Stimulated activated CD4-positive, alpha-beta T cell treated with anti-CD3 and anti-CD28 coated beads, Interleukin-4, amount 100 ng/mL, for 4 hours (primary cell): ENCODE measurements around the gene ZNF227.
"Not testable (repeated sequence)": the region's sequence is repeated elsewhere in the genome, so short reads cannot be mapped to it uniquely, and the experiment has no call there.

ENCODE experiments used
- DNase-seq, 2 experiments: peaks; one replicate each; pipeline ENCODE4 v3.0.0-alpha.2; 2020

ZNF227 gene

GRCh38 chr19:44212250-44212865 lies at the start of gene ZNF227:
Gene ZNF227 (plus strand): TSS chr19:44212532. CDS start chr19:44217793, 5,261 bp downstream.
- DNase-seq = peak; percentile 74 to 82

- no peak for DNase-seq
Measured at GRCh38 chr19:44163789-44164188, 48.5 kb upstream of the ZNF227 start.

GRCh38 chr19:44164327-44164672 lies 48.0 kb upstream of the ZNF227 start:
- DNase-seq = no peak

GRCh38 chr19:44164673-44165512 lies 47.4 kb upstream of the ZNF227 start, which contains the start of gene ZNF226:
Gene ZNF226 (plus strand): TSS chr19:44165100. CDS start chr19:44170081, 4,981 bp downstream.
- peak; percentile 62 to 85 for DNase-seq

- DNase-seq = not testable (repeated sequence)
Measured at GRCh38 chr19:44170660-44171059, 41.7 kb upstream of the ZNF227 start.

GRCh38 chr19:44176590-44176989 lies 35.7 kb upstream of the ZNF227 start:
- no peak for DNase-seq

- no peak for DNase-seq
Measured at GRCh38 chr19:44180968-44181367, 31.4 kb upstream of the ZNF227 start.

GRCh38 chr19:44182145-44182544 lies 30.2 kb upstream of the ZNF227 start:
- DNase-seq = no peak

- DNase-seq = no peak
Measured at GRCh38 chr19:44190020-44190419, 22.3 kb upstream of the ZNF227 start.

- no peak for DNase-seq
Measured at GRCh38 chr19:44192127-44192526, 20.2 kb upstream of the ZNF227 start.

GRCh38 chr19:44196772-44197171 lies 15.6 kb upstream of the ZNF227 start:
- no peak for DNase-seq

- no peak for DNase-seq
Measured at GRCh38 chr19:44202470-44202869, 9.9 kb upstream of the ZNF227 start.

- no peak for DNase-seq
Measured at GRCh38 chr19:44202974-44203373, 9.4 kb upstream of the ZNF227 start.

GRCh38 chr19:44203877-44204276 lies 8.5 kb upstream of the ZNF227 start:
- not testable (repeated sequence) for DNase-seq

GRCh38 chr19:44204772-44205171 lies 7.6 kb upstream of the ZNF227 start:
- no peak for DNase-seq

GRCh38 chr19:44207126-44207803 lies 5.1 kb upstream of the ZNF227 start:
- peak; percentile 66 to 78 for DNase-seq

- peak in 1 of 2 experiments; percentile 1 for DNase-seq
Measured at GRCh38 chr19:44212866-44213346, 574 bp downstream of the ZNF227 start.

GRCh38 chr19:44219926-44220325 lies 7.6 kb downstream of the ZNF227 start:
- not testable (repeated sequence) for DNase-seq

- not testable (repeated sequence) for DNase-seq
Measured at GRCh38 chr19:44220761-44221160, 8.4 kb downstream of the ZNF227 start.

- DNase-seq = not testable (repeated sequence)
Measured at GRCh38 chr19:44221291-44221690, 9.0 kb downstream of the ZNF227 start.

- DNase-seq = no peak
Measured at GRCh38 chr19:44228318-44228717, 16.0 kb downstream of the ZNF227 start.

GRCh38 chr19:44232867-44233266 lies 20.5 kb downstream of the ZNF227 start:
- DNase-seq = no peak

- no peak for DNase-seq
Measured at GRCh38 chr19:44236384-44236783, 24.1 kb downstream of the ZNF227 start.
